Neural cell (in vitro differentiated cells): ENCODE measurements around the gene PPARGC1A. TPM values are rescaled to one million over a fixed set of nuclear protein-coding genes. Genes with fewer than 3 reads are reported as not detected.

Experiments
- H2AFZ ChIP-seq: fragments of 200-600, 300-800 bp; sonication (generic), shearing (Covaris generic); 2 replicates; pipeline ENCODE4 v1.6.0; 2014; ENCODE audit warnings: low read depth, mild to moderate bottlenecking, antibody characterized with exemption, low read length, moderate library complexity
- H3F3A ChIP-seq: fragments of 200-600 bp; shearing (Covaris generic); 2 replicates; pipeline ENCODE4 v1.6.1; 2016; ENCODE audit warnings: mild to moderate bottlenecking, moderate library complexity, mixed read lengths, antibody characterized with exemption, low read length; ENCODE audit not compliant: insufficient read depth, poor library complexity, severe bottlenecking
- H3K27ac ChIP-seq: fragments of 200-600, 300-800 bp; sonication (generic), shearing (Covaris generic); 2 replicates; pipeline ENCODE4 v1.5.1; 2014; ENCODE audit warnings: mild to moderate bottlenecking, low read length, moderate library complexity
- H3K27me3 ChIP-seq: fragments of 300-800, 200-600 bp; sonication (generic), shearing (Covaris generic); 2 replicates; pipeline ENCODE4 v1.6.0; 2014; ENCODE audit warnings: mild to moderate bottlenecking, low read depth, low read length, moderate library complexity; ENCODE audit not compliant: insufficient read depth
- H3K36me3 ChIP-seq: fragments of 300-800, 200-600 bp; sonication (generic), shearing (Covaris generic); 2 replicates; pipeline ENCODE4 v1.5.1; 2014; ENCODE audit warnings: mild to moderate bottlenecking, antibody characterized with exemption, low read length, moderate library complexity; ENCODE audit not compliant: insufficient read depth
- H3K4me2 ChIP-seq: fragments of 300-800, 200-600 bp; sonication (generic), shearing (Covaris generic); 2 replicates; pipeline ENCODE4 v1.6.0; 2014; ENCODE audit warnings: mild to moderate bottlenecking, low read length
- H3K4me3 ChIP-seq: fragments of 300-800, 200-600 bp; sonication (generic), shearing (Covaris generic); 2 replicates; pipeline ENCODE4 v1.5.1; 2014; ENCODE audit warnings: mild to moderate bottlenecking, low read length, moderate library complexity
- H3K79me2 ChIP-seq: fragments of 200-600 bp; shearing (Covaris generic); replicated peaks from 2 replicates; pipeline ENCODE4 v1.6.0; 2014; ENCODE audit warnings: mild to moderate bottlenecking, low read length, moderate library complexity; ENCODE audit not compliant: insufficient read depth
- H3K9ac ChIP-seq: fragments of 300-800, 200-600 bp; sonication (generic), shearing (Covaris generic); 2 replicates; pipeline ENCODE4 v1.6.1; 2016; ENCODE audit warnings: mild to moderate bottlenecking, low read length, mixed read lengths
- H3K9me2 ChIP-seq: fragments of 200-600 bp; shearing (Covaris generic); 2 replicates; pipeline ENCODE4 v1.6.1; 2016; ENCODE audit warnings: mild to moderate bottlenecking, low read length, mixed read lengths; ENCODE audit not compliant: insufficient read depth
- H3K9me3 ChIP-seq: fragments of 200-600, 300-800 bp; sonication (generic), shearing (Covaris generic); 2 replicates; pipeline ENCODE4 v1.6.1; 2016; ENCODE audit warnings: mild to moderate bottlenecking, mixed run types, low read length, moderate library complexity, mixed read lengths
- H4K20me1 ChIP-seq: fragments of 200-600 bp; shearing (Covaris generic); 2 replicates; pipeline ENCODE4 v1.6.1; 2016; ENCODE audit warnings: mild to moderate bottlenecking, mixed run types; ENCODE audit not compliant: insufficient read depth
- EP300 ChIP-seq: fragments of 450-650 bp; conservative IDR thresholded peaks from 2 replicates; pipeline ENCODE4 v1.6.1; 2014; ENCODE audit warnings: antibody characterized with exemption, mild to moderate bottlenecking, moderate library complexity; ENCODE audit not compliant: poor library complexity, severe bottlenecking
- EZH2 ChIP-seq: fragments of 200-600, 300-800 bp; shearing (Covaris generic), sonication (generic); IDR thresholded peaks from 2 replicates; pipeline ENCODE4 v1.6.1; 2014; ENCODE audit warnings: antibody characterized with exemption, low read length, borderline replicate concordance, mild to moderate bottlenecking; ENCODE audit not compliant: insufficient read depth, poor library complexity, severe bottlenecking
- MXI1 ChIP-seq: fragments of 450-650 bp; conservative IDR thresholded peaks from 2 replicates; pipeline ENCODE4 v1.6.1; 2014; ENCODE audit warnings: antibody characterized with exemption, mild to moderate bottlenecking; ENCODE audit not compliant: poor library complexity, severe bottlenecking
- POLR2AphosphoS5 ChIP-seq: IDR thresholded peaks from 2 replicates; pipeline ENCODE4 v1.6.1; 2012
- RAD21 ChIP-seq: fragments of 450-650 bp; conservative IDR thresholded peaks from 2 replicates; pipeline ENCODE4 v1.6.1; 2014; ENCODE audit warnings: antibody characterized with exemption, mild to moderate bottlenecking, moderate library complexity
- SMC3 ChIP-seq: fragments of 450-650 bp; conservative IDR thresholded peaks from 2 replicates; pipeline ENCODE4 v1.6.1; 2014; ENCODE audit warnings: antibody characterized with exemption, mild to moderate bottlenecking, moderate library complexity; ENCODE audit not compliant: poor library complexity
- TAF1 ChIP-seq: IDR thresholded peaks from 2 replicates; pipeline ENCODE4 v1.6.1; 2012; ENCODE audit warnings: low read depth
- polyA plus RNA-seq: library from polyadenylated mRNA; depleted of rRNA; stranded (reverse); fragments of >200 nt; gene quantifications from 2 replicates; pipeline ENCODE4 v1.2.3, GENCODE V29; 2014
- TF ChIP-seq, protein P1 (sequence below): fragments of 450-650 bp; IDR thresholded peaks from 2 replicates; pipeline ENCODE4 v1.5.1; 2014; ENCODE audit warnings: antibody characterized with exemption, mild to moderate bottlenecking, moderate library complexity; ENCODE audit not compliant: poor library complexity, severe bottlenecking
- TF ChIP-seq, protein P2 (sequence below): IDR thresholded peaks from 2 replicates; pipeline ENCODE4 v1.6.1; 2012; ENCODE audit warnings: borderline replicate concordance

PPARGC1A gene
- polyA plus RNA-seq, 1 donor from 2014 or later: 7.2 TPM

DNA sequence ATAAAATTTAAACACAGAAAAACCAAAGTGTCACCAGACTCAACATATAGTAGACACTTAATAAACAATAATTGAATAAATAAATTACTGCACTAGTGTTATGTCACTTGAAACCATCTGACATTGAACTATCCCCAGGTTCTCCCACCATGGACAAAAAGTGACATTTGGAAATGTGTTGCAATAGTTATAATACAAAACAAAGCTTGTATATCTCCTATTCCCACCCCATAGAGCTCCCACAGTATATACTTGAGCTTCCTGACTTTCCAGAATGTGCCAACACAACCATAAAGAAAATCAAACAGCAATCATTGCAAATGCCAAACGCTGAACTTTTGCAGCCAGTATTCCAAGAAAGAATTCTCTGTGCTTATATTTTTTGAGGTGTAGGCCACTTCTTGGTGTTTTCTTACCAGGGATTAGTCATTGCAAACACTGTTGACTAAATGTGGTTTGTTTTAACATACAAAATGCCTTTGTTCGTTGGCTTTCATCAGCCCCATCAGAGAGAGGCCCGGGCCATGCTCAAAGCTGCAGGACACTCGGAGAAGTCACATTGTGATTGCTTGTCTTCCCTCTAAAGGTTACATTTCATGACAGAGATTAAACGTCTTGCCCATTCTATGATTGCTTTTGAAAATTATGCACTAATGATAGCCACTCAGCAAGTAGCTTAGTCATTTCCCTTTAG lies 33.8 kb downstream of the PPARGC1A start (continued):
- TF ChIP-seq, protein P1, sequence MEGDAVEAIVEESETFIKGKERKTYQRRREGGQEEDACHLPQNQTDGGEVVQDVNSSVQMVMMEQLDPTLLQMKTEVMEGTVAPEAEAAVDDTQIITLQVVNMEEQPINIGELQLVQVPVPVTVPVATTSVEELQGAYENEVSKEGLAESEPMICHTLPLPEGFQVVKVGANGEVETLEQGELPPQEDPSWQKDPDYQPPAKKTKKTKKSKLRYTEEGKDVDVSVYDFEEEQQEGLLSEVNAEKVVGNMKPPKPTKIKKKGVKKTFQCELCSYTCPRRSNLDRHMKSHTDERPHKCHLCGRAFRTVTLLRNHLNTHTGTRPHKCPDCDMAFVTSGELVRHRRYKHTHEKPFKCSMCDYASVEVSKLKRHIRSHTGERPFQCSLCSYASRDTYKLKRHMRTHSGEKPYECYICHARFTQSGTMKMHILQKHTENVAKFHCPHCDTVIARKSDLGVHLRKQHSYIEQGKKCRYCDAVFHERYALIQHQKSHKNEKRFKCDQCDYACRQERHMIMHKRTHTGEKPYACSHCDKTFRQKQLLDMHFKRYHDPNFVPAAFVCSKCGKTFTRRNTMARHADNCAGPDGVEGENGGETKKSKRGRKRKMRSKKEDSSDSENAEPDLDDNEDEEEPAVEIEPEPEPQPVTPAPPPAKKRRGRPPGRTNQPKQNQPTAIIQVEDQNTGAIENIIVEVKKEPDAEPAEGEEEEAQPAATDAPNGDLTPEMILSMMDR: no peak

DNA sequence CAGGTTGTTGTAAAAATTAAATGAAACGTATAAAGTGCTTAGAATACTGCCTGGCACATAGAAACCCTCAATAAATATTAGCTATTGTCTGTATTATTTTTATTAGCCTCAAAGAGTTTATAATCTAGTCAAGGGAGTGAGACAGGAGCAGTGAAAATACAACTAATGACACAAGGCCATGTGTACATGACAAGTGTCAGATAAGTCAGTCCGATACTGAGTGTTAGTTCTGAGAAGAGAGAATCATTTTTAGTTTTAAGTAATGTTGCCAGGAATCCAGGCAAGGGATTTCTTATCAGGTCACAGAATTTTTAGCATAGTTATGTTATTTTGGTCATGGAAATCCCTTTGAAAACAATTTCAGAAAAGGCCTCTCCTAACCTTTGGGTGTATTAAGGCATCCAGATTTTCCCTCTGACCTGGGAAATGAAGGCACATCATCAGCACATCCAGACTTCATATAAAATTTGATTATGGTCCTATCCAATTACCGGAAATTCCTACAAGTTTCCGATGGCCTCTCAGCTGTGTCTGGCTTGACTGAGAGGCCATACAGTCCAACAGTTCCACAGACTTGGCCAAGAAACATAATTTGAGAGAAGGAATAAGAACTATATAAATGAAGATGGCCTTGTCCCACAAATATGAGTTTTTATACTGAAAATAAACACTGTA lies 35.7 kb downstream of the PPARGC1A start:
- Histone ChIP-seq H4K20me1 (no peaks in the 10 kb centered on the region), H3K27ac (no peak overlapping the region), H3K4me2 (no peak overlapping the region), H3K9me2 (no peaks in the 10 kb centered on the region), H3K79me2 (no peaks in the 10 kb centered on the region), H3K4me3 (no peak overlapping the region), H3K9me3 (no peaks in the 10 kb centered on the region), H3F3A (no peaks in the 10 kb centered on the region), H2AFZ (no peak overlapping the region), H3K9ac (no peak overlapping the region), H3K27me3 (no peaks in the 10 kb centered on the region), H3K36me3 (no peaks in the 10 kb centered on the region)
- TF ChIP-seq RAD21 (no peak), MXI1 (no peak), TAF1 (no peak), POLR2AphosphoS5 (no peak), EZH2 (no peak), EP300 (no peak), SMC3 (no peak)
- TF ChIP-seq, protein P2, sequence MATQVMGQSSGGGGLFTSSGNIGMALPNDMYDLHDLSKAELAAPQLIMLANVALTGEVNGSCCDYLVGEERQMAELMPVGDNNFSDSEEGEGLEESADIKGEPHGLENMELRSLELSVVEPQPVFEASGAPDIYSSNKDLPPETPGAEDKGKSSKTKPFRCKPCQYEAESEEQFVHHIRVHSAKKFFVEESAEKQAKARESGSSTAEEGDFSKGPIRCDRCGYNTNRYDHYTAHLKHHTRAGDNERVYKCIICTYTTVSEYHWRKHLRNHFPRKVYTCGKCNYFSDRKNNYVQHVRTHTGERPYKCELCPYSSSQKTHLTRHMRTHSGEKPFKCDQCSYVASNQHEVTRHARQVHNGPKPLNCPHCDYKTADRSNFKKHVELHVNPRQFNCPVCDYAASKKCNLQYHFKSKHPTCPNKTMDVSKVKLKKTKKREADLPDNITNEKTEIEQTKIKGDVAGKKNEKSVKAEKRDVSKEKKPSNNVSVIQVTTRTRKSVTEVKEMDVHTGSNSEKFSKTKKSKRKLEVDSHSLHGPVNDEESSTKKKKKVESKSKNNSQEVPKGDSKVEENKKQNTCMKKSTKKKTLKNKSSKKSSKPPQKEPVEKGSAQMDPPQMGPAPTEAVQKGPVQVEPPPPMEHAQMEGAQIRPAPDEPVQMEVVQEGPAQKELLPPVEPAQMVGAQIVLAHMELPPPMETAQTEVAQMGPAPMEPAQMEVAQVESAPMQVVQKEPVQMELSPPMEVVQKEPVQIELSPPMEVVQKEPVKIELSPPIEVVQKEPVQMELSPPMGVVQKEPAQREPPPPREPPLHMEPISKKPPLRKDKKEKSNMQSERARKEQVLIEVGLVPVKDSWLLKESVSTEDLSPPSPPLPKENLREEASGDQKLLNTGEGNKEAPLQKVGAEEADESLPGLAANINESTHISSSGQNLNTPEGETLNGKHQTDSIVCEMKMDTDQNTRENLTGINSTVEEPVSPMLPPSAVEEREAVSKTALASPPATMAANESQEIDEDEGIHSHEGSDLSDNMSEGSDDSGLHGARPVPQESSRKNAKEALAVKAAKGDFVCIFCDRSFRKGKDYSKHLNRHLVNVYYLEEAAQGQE: no peak
- TF ChIP-seq, protein P1: no peak
